Hematopoietic multipotent progenitor cell (in vitro differentiated cells): ENCODE results near the gene ACSL6. TPM values are rescaled to one million over a fixed set of nuclear protein-coding genes. Genes with fewer than 3 reads are reported as not detected.

Experiments used
- DNase-seq, 3 donors: peaks; one replicate each; pipeline ENCODE4 v3.0.0-alpha.2; 2011 to 2015; ENCODE audit warnings: low read depth in 2 of 3, low spot score in 2 of 3
- total RNA-seq: library from RNA; depleted of rRNA; stranded (reverse); fragments of >200 nt; gene quantifications from one replicate; pipeline ENCODE4 v1.2.3, GENCODE V29; 2012

The ACSL6 gene
- total RNA-seq, 1 donor = 0.27 TPM

DNA sequence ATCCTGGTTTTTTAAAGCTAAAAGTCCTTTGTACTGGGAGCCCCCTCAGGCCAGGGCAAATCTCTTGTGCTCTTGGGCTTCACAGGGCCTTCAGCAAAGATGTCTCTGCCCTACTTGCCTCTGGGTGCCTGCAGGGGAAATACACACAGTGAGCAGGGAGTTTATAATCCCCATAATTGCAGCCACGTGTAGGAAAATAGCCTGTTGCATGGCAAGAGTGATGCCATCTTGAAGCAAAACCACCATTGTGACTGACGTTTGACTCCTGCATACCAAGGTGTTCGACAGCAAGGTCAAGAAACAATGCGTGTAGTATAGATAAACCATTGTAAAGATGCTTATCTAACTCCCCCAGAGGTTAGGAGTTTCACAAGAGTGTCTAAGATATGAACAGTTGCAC lies 37.6 kb upstream of the ACSL6 start:
- DNase-seq = no peak

- no peak for DNase-seq
These were observed 35.4 kb upstream of the ACSL6 start for GRCh38 chr5:132046880-132047299.

DNA sequence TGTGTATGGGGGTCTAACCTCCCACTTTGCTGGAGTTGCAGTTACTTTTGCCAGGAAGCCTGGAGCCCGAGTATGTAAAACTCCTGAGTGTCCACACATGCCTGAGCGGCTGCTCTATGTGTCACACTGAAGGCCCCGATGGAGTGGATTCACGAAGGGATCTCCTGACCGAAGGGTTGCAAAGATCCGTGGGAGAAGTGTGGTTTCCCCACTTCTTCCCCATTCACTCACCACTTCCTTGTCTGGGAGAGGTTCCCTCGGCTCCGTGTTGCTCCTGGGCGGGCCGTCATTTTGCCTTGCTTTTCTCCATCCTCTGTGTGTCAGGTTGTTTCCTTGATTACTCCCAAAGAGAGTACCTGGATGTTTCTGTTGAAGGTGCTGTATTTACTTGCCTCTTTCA lies 32.7 kb upstream of the ACSL6 start:
- DNase-seq = no peak

DNA sequence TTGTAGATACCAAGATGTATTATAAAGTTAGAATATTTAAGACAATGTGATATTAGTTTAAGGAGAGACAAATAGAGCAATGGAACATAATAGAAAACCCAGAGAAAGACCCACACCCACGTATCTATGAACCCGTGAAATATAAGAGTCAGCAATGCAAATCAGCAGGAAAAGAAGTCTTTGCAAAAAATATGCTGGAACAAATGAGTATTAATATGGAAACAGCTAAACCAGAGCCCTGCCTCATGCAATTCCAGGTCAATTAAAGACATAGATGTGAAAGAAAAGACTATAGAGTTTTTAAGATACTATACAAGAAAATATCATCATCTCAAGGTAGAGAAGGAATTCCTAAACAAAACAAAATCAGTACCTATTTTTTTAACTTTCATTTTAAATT lies 25.9 kb upstream of the ACSL6 start:
- DNase-seq = no peak

GRCh38 chr5:132033122-132033521 lies 21.7 kb upstream of the ACSL6 start:
- DNase-seq = no peak

GRCh38 chr5:132032196-132032595 lies 20.7 kb upstream of the ACSL6 start:
- DNase-seq = no peak

DNA sequence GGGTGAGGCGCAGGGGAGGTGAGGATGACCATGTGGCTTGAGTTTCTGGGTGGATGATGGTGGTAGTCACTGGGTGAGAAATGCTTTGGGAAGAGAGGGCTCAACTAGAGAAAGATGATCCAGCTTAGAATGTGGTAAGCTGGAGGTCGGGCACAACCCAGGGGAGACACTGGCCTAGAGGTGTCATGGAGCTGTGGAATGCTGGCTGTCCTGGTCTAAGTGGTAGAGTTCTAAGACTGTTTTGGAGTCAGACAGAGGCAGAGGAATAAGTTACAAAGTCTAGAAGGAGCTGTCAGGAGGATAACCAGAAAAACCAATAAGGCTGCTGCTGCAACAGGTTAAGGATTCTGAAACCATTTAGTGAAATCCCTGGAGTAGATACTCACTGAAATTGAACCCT lies 19.2 kb upstream of the ACSL6 start:
- DNase-seq = no peak

DNA sequence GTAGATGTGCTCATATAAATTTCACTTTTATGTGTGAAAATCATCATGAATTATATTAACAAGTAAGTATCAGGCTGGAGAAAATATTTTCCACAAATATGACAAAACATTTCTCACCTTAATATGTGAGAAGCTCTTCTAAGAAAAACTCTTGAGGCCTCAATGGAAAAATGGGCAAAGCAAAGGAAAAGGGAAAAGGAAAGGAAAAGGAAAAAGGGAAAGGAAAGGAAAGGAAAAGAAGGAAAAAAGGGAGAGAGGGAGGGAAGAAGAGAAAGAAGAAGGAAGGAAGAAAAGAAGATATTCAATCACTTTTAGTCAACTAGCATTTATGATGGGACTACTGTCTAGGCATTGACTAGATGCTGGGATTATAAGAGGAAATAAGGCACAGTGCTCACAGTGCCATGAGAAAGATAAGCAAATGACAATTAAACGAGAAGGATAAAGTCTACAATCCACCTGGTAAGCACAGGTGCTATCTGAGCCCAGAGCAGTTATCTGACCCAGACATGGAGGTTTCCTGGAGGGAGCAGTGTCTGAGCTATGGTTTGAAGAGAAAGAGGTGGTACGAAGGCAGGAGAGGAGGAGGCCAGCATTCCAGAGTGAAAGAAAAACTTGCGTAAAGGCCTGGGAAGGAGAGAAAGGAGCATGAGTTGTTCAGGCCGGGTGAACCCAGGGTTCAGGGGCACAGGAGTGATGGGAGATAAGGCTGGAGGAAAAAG lies 18.3 kb upstream of the ACSL6 start:
- no peak for DNase-seq

GRCh38 chr5:132027027-132027426 lies 15.6 kb upstream of the ACSL6 start:
- no peak for DNase-seq

- no peak for DNase-seq
These were observed 15.1 kb upstream of the ACSL6 start for GRCh38 chr5:132026516-132027008.

GRCh38 chr5:132025403-132025971 lies 14.0 kb upstream of the ACSL6 start:
- no peak for DNase-seq

- no peak for DNase-seq
These were observed 13.4 kb upstream of the ACSL6 start for GRCh38 chr5:132024789-132025402.

DNA sequence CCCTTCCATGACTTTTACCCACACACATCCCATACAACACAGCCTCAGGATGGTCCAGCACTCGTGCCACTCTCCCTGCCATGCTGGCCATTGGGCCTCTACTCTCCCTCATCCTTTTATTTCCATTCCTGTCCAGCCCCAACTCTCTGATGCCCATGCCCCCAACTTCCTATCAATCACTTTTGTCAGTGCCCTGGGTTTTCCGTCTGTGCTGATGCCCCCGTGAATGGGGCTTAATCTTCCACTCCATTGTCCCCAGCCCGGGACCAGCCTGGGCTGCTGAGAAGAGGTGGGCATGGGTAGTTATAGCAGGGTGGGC lies 12.6 kb upstream of the ACSL6 start:
- DNase-seq = no peak

- no peak for DNase-seq
These were observed 12.0 kb upstream of the ACSL6 start for GRCh38 chr5:132023258-132024116.

DNA sequence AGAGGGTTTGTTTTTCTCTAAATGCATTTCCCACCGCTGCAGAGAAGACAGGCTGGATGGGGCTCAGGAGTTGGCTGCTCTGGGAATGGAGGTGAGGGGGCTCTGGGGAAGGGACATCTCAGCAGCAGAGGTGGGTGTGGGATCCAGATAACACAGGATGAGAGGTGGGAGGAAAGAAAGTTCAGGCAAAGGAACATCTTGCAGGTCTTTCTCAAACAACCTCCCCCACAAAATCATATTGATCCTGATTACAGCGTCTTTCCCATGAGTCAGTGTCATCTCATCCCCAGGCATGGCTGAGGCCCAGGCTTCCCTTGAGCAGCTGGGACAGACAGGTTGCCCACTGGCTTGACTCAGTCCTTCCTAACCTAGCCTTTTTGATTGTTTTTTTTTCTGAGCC lies 11.3 kb upstream of the ACSL6 start:
- DNase-seq = no peak

DNA sequence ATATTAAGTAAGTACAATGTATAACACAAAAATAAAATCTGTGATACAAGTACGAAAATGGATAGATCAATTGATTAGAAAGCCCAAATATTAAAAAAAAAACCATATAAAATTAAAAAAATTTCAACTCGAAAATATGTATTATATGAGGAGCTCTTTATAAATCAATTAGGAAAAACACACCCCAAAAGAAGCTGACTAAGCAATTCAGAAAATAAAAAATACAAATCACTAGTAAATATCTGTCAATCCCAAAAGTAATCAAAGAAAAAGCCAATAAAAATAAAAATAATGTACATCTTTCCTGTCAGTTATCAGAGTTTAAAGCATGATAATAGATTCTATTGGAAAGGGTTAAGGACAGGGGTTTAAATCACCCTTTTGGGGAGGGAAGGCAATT lies 10.2 kb upstream of the ACSL6 start:
- DNase-seq = no peak

DNA sequence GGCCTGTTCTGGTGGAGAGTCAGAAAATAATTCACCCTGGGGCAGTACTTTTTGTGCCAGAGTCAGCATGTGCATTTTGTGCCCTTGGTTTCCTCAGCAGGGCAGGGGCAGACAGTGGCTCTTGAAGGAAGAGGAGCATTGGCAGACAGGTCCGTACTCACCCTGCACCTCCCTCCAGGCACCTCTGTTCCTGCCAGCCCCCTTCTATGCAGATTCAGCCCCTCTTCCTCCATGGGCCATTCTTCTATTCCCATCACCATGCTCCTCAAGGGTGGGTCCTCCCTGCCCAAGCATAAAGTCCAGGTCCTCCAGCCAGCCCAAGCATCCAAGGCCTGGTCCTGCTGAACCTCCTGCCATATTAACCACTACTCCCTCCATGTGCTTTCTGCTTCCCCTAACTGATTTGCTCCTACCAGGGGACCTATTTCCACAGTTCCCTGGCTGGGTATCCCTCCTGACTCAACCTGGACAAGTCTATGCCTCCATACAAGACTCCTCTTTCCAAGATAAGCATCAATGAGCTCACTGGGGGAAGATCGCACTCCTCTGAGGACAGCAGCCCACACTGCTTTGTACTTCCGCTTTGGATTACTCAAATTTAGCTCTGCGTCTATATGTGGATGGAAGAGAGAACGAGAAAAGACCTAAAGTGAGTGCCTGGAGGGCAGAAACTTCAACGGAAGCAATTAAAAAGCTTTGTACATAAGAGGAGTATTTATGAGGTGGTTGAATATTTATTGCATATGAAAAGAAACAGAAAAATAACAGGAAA lies 9.3 kb upstream of the ACSL6 start:
- no peak for DNase-seq

DNA sequence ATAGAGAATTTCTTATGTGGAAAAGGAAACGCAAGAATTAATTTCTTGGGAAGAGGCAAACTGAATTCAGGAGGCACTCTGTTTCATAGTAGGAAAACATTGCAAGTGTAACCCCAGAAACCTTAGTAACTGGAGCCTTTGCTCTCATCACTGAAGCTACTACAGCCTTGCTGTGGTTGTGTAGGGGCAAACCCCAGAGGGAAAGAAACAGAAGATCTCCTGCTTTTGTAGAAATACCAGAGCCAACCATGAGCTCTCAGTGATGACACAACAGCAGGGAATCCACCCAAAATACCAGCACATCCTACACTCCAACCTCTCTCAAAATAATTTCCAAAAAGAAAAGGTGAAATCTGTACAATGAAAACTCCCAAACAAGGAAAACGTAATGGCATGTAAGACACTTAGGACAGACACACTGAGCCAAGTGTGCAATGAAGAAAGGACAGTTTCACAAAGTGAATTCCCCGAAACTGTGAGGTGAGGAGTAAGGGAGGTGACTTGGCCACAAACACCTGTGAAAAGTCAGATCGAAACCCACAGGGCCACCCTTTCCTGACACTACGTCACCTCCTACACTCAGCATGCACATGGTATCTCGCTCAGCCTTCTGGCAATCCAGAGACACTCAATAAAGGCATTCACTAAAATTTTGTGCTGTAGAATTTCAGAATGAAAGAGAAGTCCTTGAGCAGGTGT lies 8.5 kb upstream of the ACSL6 start:
- peak in 1 of 3 donors; percentile 50 for DNase-seq

GRCh38 chr5:132019337-132019736 lies 7.9 kb upstream of the ACSL6 start:
- no peak for DNase-seq
